K562 (cell line): ENCODE data around the gene AHI1. TPM values are rescaled to one million over a fixed set of nuclear protein-coding genes. Genes with fewer than 3 reads are reported as not detected.

Experiments used
- ATAC-seq: fragments of 200-7000 bp; cut with Tn5 transposase; 3 replicates; pipeline ENCODE4 v1.9.1; 2020; ENCODE audit warnings: moderate library complexity
- BruUV-seq: library from RNA; stranded (reverse); fragments of 400-500 nt; replicated peaks from 2 replicates; lab custom pipeline; 2021; lab: Mats Ljungman, UMichigan
- CTCF ChIA-PET: fragments of 300-600 bp; formaldehyde crosslinking; extraction: SDS; loops from one replicate; lab custom pipeline; 2021; ENCODE audit warnings: low intra/inter-chr PET ratio; lab: Yijun Ruan, JAX
- POLR2A ChIA-PET: fragments of 300-600, 350-650 bp; sonication (Branson Sonifier 250); formaldehyde crosslinking; extraction: SDS; loops from one replicate; lab custom pipeline; 2021; ENCODE audit warnings: antibody characterized with exemption, inconsistent platforms; lab: Yijun Ruan, JAX
- DNase-seq, 4 experiments: peaks; one replicate each; pipeline versions ENCODE4 v3.0.0 to v3.0.0-alpha.2; 2011 to 2018; ENCODE audit warnings: low spot score in 3 of 4, mixed read lengths in 3 of 4; ENCODE audit errors: extremely low read depth in 1 of 4
- FAIRE-seq: peaks from 2 replicates; lab custom pipeline; 2011; peaks lifted over from hg19 to GRCh38; lab: Jason Lieb, UNC
- H2AFZ ChIP-seq: 2 replicates; pipeline ENCODE4 v1.6.0; 2011; ENCODE audit warnings: low read depth, low read length, control low read depth, inconsistent platforms
- H3K27ac ChIP-seq: fragments of 200-600 bp; 3 replicates; pipeline ENCODE4 v1.8.0; 2011; ENCODE audit warnings: low read depth, mild to moderate bottlenecking, control low read depth, inconsistent platforms, low read length, moderate library complexity, mixed read lengths; ENCODE audit errors: extremely low read depth
- H3K27me3 ChIP-seq, 2 experiments: fragments of 300-600 bp in 1 of 2; 2 replicates in 1 of 2; 3 replicates in 1 of 2; pipeline versions ENCODE4 v1.6.0 to v1.8.0; 2011; ENCODE audit warnings: inconsistent platforms in 2 of 2, low read length in 2 of 2, mild to moderate bottlenecking in 1 of 2, mixed read lengths in 1 of 2, moderate library complexity in 1 of 2; ENCODE audit not compliant: control insufficient read depth in 2 of 2, insufficient read depth in 2 of 2
- H3K36me3 ChIP-seq: fragments of 300-600 bp; 3 replicates; pipeline ENCODE4 v1.8.0; 2011; ENCODE audit warnings: mild to moderate bottlenecking, low read length, inconsistent platforms; ENCODE audit not compliant: control insufficient read depth, insufficient read depth
- H3K4me1 ChIP-seq, 2 experiments: fragments of 200-600 bp in 1 of 2; replicated peaks in 1 of 2; 2 replicates in 1 of 2; 3 replicates in 1 of 2; pipeline versions ENCODE4 v1.5.1 to v1.8.0; 2011; ENCODE audit warnings: inconsistent platforms in 2 of 2, low read length in 2 of 2, mild to moderate bottlenecking in 1 of 2, mixed read lengths in 1 of 2, moderate library complexity in 1 of 2; ENCODE audit not compliant: control insufficient read depth in 2 of 2, insufficient read depth in 2 of 2
- H3K4me2 ChIP-seq: 2 replicates; pipeline ENCODE4 v1.6.1; 2011; ENCODE audit warnings: low read length, control low read depth, inconsistent platforms, mixed read lengths; ENCODE audit not compliant: insufficient read depth
- H3K4me3 ChIP-seq: fragments of 200-600 bp; sonication (generic), shearing (Covaris generic); 2 replicates; pipeline ENCODE4 v1.5.1; 2016; ENCODE audit warnings: control low read depth, inconsistent platforms
- H3K79me2 ChIP-seq: fragments of 200-600 bp; 3 replicates; pipeline ENCODE4 v1.8.0; 2011; ENCODE audit warnings: low read length, inconsistent platforms; ENCODE audit not compliant: control insufficient read depth, insufficient read depth
- H3K9ac ChIP-seq, 2 experiments: 2 replicates each; pipeline versions ENCODE4 v1.6.0 to v1.6.1; 2011; ENCODE audit warnings: low read depth in 2 of 2, low read length in 2 of 2, control low read depth in 1 of 2, inconsistent platforms in 1 of 2, mild to moderate bottlenecking in 1 of 2, mixed read lengths in 1 of 2; ENCODE audit not compliant: insufficient read depth in 1 of 2
- H3K9me1 ChIP-seq: one replicate; pipeline ENCODE4 v1.6.0; 2011; ENCODE audit warnings: inconsistent platforms, mild to moderate bottlenecking, low read length, moderate library complexity; ENCODE audit not compliant: control insufficient read depth, insufficient read depth
- H3K9me3 ChIP-seq: replicated peaks from 2 replicates; pipeline ENCODE4 v1.5.1; 2011; ENCODE audit warnings: low read depth, low read length, inconsistent platforms; ENCODE audit not compliant: control insufficient read depth, insufficient read depth
- H4K20me1 ChIP-seq: replicated peaks from 2 replicates; pipeline ENCODE4 v1.6.1; 2011; ENCODE audit warnings: low read length, inconsistent platforms, mixed read lengths; ENCODE audit not compliant: control insufficient read depth, insufficient read depth
- ARNT ChIP-seq, 2 experiments: fragments of 450-650 bp; IDR thresholded peaks; 2 replicates each; pipeline ENCODE4 v1.6.1; 2016; ENCODE audit warnings: mild to moderate bottlenecking in 1 of 2
- ATF4 ChIP-seq: fragments of 450-650 bp; formaldehyde crosslinking; IDR thresholded peaks from 2 replicates; pipeline ENCODE4 v1.4.0; 2022; ENCODE audit warnings: mild to moderate bottlenecking, moderate library complexity
- CEBPG ChIP-seq, 3 experiments: fragments of 200-800 bp in 1 of 3; sonication (Bioruptor generic) in 1 of 3; sonication (generic) in 1 of 3; formaldehyde crosslinking in 1 of 3; IDR thresholded peaks in 2 of 3; conservative IDR thresholded peaks in 1 of 3; 2 replicates each; pipeline versions ENCODE4 v1.6.1 to v1.8.0; 2016 to 2022; ENCODE audit warnings: missing compliant biosample characterization in 2 of 3, missing genetic modification characterization in 2 of 3, mild to moderate bottlenecking in 1 of 3, missing genetic modification reagents in 1 of 3
- FOXA1 ChIP-seq: fragments of 450-650 bp; IDR thresholded peaks from 2 replicates; pipeline ENCODE4 v1.6.1; 2016; ENCODE audit warnings: mild to moderate bottlenecking, borderline replicate concordance
- HINFP ChIP-seq: fragments of 450-650 bp; conservative IDR thresholded peaks from 2 replicates; pipeline ENCODE4 v1.6.1; 2016; ENCODE audit warnings: missing genetic modification characterization, low read depth, mild to moderate bottlenecking, control low read depth, missing compliant biosample characterization
- HNRNPL ChIP-seq: fragments of 200-400 bp; formaldehyde crosslinking; IDR thresholded peaks from 2 replicates; pipeline ENCODE4 v1.6.1; 2017; ENCODE audit warnings: low read depth, mild to moderate bottlenecking, low read length
- HOMEZ ChIP-seq: fragments of 250-450 bp; sonication (Bioruptor Pico); IDR thresholded peaks from 2 replicates; pipeline ENCODE4 v1.4.0; 2020; ENCODE audit warnings: mild to moderate bottlenecking, moderate library complexity
- ID3 ChIP-seq, 2 experiments: fragments of 250-450 bp in 1 of 2; fragments of 450-650 bp in 1 of 2; sonication (Bioruptor Pico) in 1 of 2; IDR thresholded peaks; 2 replicates each; pipeline versions ENCODE4 v1.6.1 to v1.8.0; 2016 to 2021; ENCODE audit warnings: mild to moderate bottlenecking in 2 of 2, moderate library complexity in 2 of 2, missing compliant biosample characterization in 1 of 2, missing genetic modification characterization in 1 of 2
- KHSRP ChIP-seq: fragments of 450-650 bp; IDR thresholded peaks from 2 replicates; pipeline ENCODE4 v1.6.1; 2017
- NCOA6 ChIP-seq: fragments of 450-650 bp; IDR thresholded peaks from 2 replicates; pipeline ENCODE4 v1.6.1; 2017; ENCODE audit warnings: mild to moderate bottlenecking
- POLR2A ChIP-seq: fragments of 450-650 bp; conservative IDR thresholded peaks from 2 replicates; pipeline ENCODE4 v1.6.1; 2016
- PRMT5 ChIP-seq: sonication (generic); formaldehyde crosslinking; IDR thresholded peaks from 2 replicates; pipeline ENCODE4 v1.5.0; 2020; ENCODE audit warnings: missing genetic modification reagents
- TAF15 ChIP-seq: fragments of 200-400 bp; formaldehyde crosslinking; IDR thresholded peaks from 2 replicates; pipeline ENCODE4 v1.6.1; 2017; ENCODE audit warnings: mild to moderate bottlenecking, low read depth, low read length, moderate library complexity
- TAL1 ChIP-seq: fragments of 450-650 bp; IDR thresholded peaks from 2 replicates; pipeline ENCODE4 v1.6.1; 2016; ENCODE audit warnings: mild to moderate bottlenecking
- XRCC3 ChIP-seq: fragments of 450-650 bp; IDR thresholded peaks from 2 replicates; pipeline ENCODE4 v1.6.1; 2017; ENCODE audit warnings: mild to moderate bottlenecking, moderate library complexity
- ZNF274 ChIP-seq: IDR thresholded peaks from 2 replicates; pipeline ENCODE4 v1.6.1; 2011; ENCODE audit warnings: low read depth, mild to moderate bottlenecking, low read length, moderate library complexity, borderline replicate concordance
- ZNF398 ChIP-seq: fragments of 250-450 bp; sonication (Bioruptor Pico); IDR thresholded peaks from 2 replicates; pipeline ENCODE4 v1.8.0; 2021; ENCODE audit warnings: moderate library complexity, mild to moderate bottlenecking, inconsistent platforms
- ZNF717 ChIP-seq: fragments of 250-450 bp; sonication (Bioruptor Pico); IDR thresholded peaks from 2 replicates; pipeline ENCODE4 v1.5.0; 2021
- in situ Hi-C: fragments of 300-500 bp; cut with MboI; formaldehyde crosslinking; loops from 4 replicates; pipeline ENCODE4 v1.15.0; 2018; ENCODE audit warnings: inconsistent platforms, mixed read lengths
- intact Hi-C: fragments of 100-400 bp; cut with micrococcal nuclease; formaldehyde crosslinking; loops from 2 replicates; pipeline ENCODE4 v1.14.2; 2022
- polyA plus RNA-seq, 8 experiments: library from polyadenylated mRNA; depleted of rRNA in 4 of 8; stranded (reverse) in 5 of 8; unstranded in 3 of 8; fragments of >200 nt; fragmentation: Nextera tagmentation in 2 of 8; fragmentation: Illumina TruSeq in 1 of 8; extraction: Ambion mirVana in 2 of 8; extraction: Trizol in 1 of 8; gene quantifications; 2 replicates each; pipeline versions ENCODE4 v1.2.1 to v1.2.3, GENCODE V29; 2011 to 2014; ENCODE audit warnings: inconsistent platforms in 1 of 8, missing spikeins in 1 of 8
- total RNA-seq, 7 experiments: library from RNA; depleted of rRNA in 6 of 7; stranded (reverse); fragments of >200 nt in 6 of 7; fragmentation: Illumina TruSeq in 2 of 7; extraction: Trizol in 2 of 7; gene quantifications; 2 replicates each; pipeline versions ENCODE4 v1.2.1 to v1.2.3, GENCODE V29; 2011 to 2021; ENCODE audit warnings: low replicate concordance in 1 of 7

AHI1 gene
- total and polyA plus RNA-seq, 9 of the 15 experiments (the other 6 are each of a cell fraction or from before 2014, with no cell fraction given) = 24.7 to 54.9 (median 32.2) TPM

GRCh38 chr6:135519348-135519747 is 21.8 kb upstream of the AHI1 start:
- TF ChIP-seq FOXA1 (no peak), ID3 (CRISPR knock-in tag; IDR thresholded peaks at IDR 0.05) (no peak), ID3 (tag; IDR thresholded peaks at IDR 0.05) (no peak), KHSRP (no peak), CEBPG (CRISPR knock-in tag; IDR thresholded peaks at IDR 0.05) (no peak), CEBPG (tag; conservative IDR thresholded peaks at IDR 0.05 in 1 of 2, IDR thresholded peaks at IDR 0.05 in 1 of 2) (no peak), ATF4 (CRISPR knock-in tag) (no peak), TAF15 (no peak), ZNF717 (CRISPR knock-in tag) (no peak), HOMEZ (CRISPR knock-in tag) (no peak), POLR2A (no peak), HINFP (tag) (no peak), ZNF398 (no peak), PRMT5 (CRISPR knock-in tag) (no peak), ARNT (IDR thresholded peaks at IDR 0.05) (no peak), NCOA6 (no peak), XRCC3 (no peak), TAL1 (no peak), HNRNPL (no peak), ZNF274 (no peak)
- H3K9me3 ChIP-seq = no peaks in the 10 kb centered on the region
- ATAC-seq (no peak), DNase-seq (no peak), FAIRE-seq (no peak)
- no TSS peak for BruUV-seq
- H3K36me3 ChIP-seq = no peaks in the 10 kb centered on the region
- CTCF ChIA-PET = no interaction called here
- H2AFZ ChIP-seq = no peak overlapping the region
- H3K4me3 ChIP-seq = no peak overlapping the region
- H3K79me2 ChIP-seq = no peaks in the 10 kb centered on the region
- no peaks in the 10 kb centered on the region for H3K9me1 ChIP-seq
- H3K9ac ChIP-seq = no peak overlapping the region
- in situ Hi-C loops (no loop called here), intact Hi-C loops (no loop called here)
- no peak overlapping the region for H3K27ac ChIP-seq
- H3K4me1 ChIP-seq = peaks cover 0 to 9% of the 10 kb centered on the region in 2 experiments; a peak in 3 of 5 replicates
- no peak overlapping the region for H3K4me2 ChIP-seq
- POLR2A ChIA-PET = interaction anchor here (1.8 kb wide), 1 partner anchor 16 kb away, joined by 4 read pairs; no protein-coding TSS in a partner anchor
- H4K20me1 ChIP-seq = no peaks in the 10 kb centered on the region
- H3K27me3 ChIP-seq = no peaks in the 10 kb centered on the region
